AG09309 (cell line): ENCODE data around the gene METAP1.
"Not testable (repeated sequence)": the region's sequence is repeated elsewhere in the genome, so short reads cannot be mapped to it uniquely, and the experiment has no call there.

Source experiments
- DNase-seq: peaks from one replicate; pipeline ENCODE4 v3.0.0-alpha.2; 2010; ENCODE audit warnings: low read depth
- H3K4me3 ChIP-seq: 2 replicates; pipeline ENCODE4 v1.5.1; 2011; ENCODE audit warnings: mild to moderate bottlenecking, low read depth, low read length, moderate library complexity; ENCODE audit not compliant: control insufficient read depth
- TF ChIP-seq, protein P1 (sequence below): IDR thresholded peaks from 2 replicates; pipeline ENCODE4 v1.5.1; 2011; ENCODE audit warnings: mild to moderate bottlenecking, low read depth, low read length, inconsistent platforms; ENCODE audit not compliant: insufficient read depth, control insufficient read depth; ENCODE audit errors: missing control alignments

METAP1 gene

GRCh38 chr4:99062120-99062519, 66.6 kb downstream of the METAP1 start:
- DNase-seq = no peak
- TF ChIP-seq, protein P1, sequence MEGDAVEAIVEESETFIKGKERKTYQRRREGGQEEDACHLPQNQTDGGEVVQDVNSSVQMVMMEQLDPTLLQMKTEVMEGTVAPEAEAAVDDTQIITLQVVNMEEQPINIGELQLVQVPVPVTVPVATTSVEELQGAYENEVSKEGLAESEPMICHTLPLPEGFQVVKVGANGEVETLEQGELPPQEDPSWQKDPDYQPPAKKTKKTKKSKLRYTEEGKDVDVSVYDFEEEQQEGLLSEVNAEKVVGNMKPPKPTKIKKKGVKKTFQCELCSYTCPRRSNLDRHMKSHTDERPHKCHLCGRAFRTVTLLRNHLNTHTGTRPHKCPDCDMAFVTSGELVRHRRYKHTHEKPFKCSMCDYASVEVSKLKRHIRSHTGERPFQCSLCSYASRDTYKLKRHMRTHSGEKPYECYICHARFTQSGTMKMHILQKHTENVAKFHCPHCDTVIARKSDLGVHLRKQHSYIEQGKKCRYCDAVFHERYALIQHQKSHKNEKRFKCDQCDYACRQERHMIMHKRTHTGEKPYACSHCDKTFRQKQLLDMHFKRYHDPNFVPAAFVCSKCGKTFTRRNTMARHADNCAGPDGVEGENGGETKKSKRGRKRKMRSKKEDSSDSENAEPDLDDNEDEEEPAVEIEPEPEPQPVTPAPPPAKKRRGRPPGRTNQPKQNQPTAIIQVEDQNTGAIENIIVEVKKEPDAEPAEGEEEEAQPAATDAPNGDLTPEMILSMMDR = no peak
- H3K4me3 ChIP-seq = no peak overlapping the region

DNA sequence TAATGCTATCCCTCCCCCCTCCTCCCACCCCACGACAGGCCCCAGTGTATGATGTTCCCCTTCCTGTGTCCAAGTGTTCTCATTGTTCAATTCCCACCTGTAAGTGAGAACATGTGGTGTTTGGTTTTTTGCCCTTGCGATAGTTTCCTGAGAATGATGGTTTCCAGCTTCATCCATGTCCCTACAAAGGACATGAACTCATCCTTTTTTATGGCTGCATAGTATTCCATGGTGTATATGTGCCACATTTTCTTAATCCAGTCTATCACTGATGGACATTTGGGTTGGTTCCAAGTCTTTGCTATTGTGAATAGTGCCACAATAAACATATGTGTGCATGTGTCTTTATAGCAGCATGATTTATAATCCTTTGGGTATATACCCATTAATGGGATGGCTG, 70.0 kb downstream of the METAP1 start:
- DNase-seq, H3K4me3 ChIP-seq: not testable (repeated sequence)

- no peak for DNase-seq
- no peak overlapping the region for H3K4me3 ChIP-seq
- TF ChIP-seq, protein P1 = no peak
Observed at GRCh38 chr4:99067617-99068016, 72.1 kb downstream of the METAP1 start.

GRCh38 chr4:99071159-99071558, 75.6 kb downstream of the METAP1 start:
- no peak overlapping the region for H3K4me3 ChIP-seq
- TF ChIP-seq, protein P1 = no peak
- DNase-seq = no peak

DNA sequence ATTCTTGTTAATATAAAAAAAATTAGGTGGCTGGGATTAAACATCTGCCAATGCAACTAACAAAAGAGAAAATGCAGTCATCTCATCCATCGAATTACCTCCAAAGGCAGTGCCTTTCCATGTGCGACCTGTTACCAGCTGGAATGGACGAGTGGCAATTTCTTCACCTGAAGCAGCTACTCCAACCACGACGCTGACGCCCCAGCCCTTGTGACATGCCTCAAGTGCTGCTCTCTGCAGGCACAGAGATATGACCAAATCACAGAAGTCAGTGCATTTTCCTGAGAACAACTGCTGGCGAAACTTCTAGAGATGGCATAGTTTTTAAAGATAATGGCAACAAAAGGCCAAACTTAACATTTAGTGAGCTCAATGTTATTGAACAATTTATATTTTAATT, 79.3 kb downstream of the METAP1 start:
- no peak overlapping the region for H3K4me3 ChIP-seq
- TF ChIP-seq, protein P1 = no peak
- no peak for DNase-seq

- no peak overlapping the region for H3K4me3 ChIP-seq
- TF ChIP-seq, protein P1 = no peak
- DNase-seq = no peak
Observed at GRCh38 chr4:99076292-99076976, 80.9 kb downstream of the METAP1 start.

DNA sequence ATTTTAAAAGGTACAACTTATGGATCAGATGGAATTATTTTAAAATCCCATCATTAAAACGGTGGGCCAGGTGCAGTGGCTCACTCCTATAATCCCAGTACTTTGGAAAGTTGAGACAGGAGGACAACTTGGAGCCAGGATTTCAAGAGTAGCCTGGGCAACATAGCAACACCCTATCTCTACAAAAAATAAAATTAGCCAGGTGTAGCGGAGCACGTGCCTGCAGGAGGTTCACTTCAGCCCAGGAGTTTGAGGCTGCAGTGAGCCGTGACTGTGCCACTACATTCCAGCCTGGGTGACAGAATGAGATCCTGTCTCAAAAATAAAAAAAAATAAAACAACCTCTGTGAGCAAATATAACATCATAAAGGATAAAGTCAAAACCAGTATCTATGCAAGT, 81.7 kb downstream of the METAP1 start:
- no peak overlapping the region for H3K4me3 ChIP-seq
- TF ChIP-seq, protein P1 = no peak
- DNase-seq = no peak
